Neural cell (in vitro differentiated cells): ENCODE results near the gene C10orf143. TPM values are rescaled to one million over a fixed set of nuclear protein-coding genes. Genes with fewer than 3 reads are reported as not detected.

ENCODE experiments used
- H2AFZ ChIP-seq: fragments of 200-600, 300-800 bp; sonication (generic), shearing (Covaris generic); 2 replicates; pipeline ENCODE4 v1.6.0; 2014; ENCODE audit warnings: low read depth, mild to moderate bottlenecking, antibody characterized with exemption, low read length, moderate library complexity
- H3F3A ChIP-seq: fragments of 200-600 bp; shearing (Covaris generic); 2 replicates; pipeline ENCODE4 v1.6.1; 2016; ENCODE audit warnings: mild to moderate bottlenecking, moderate library complexity, mixed read lengths, antibody characterized with exemption, low read length; ENCODE audit not compliant: insufficient read depth, poor library complexity, severe bottlenecking
- H3K27ac ChIP-seq: fragments of 200-600, 300-800 bp; sonication (generic), shearing (Covaris generic); 2 replicates; pipeline ENCODE4 v1.5.1; 2014; ENCODE audit warnings: mild to moderate bottlenecking, low read length, moderate library complexity
- H3K27me3 ChIP-seq: fragments of 300-800, 200-600 bp; sonication (generic), shearing (Covaris generic); 2 replicates; pipeline ENCODE4 v1.6.0; 2014; ENCODE audit warnings: mild to moderate bottlenecking, low read depth, low read length, moderate library complexity; ENCODE audit not compliant: insufficient read depth
- H3K36me3 ChIP-seq: fragments of 300-800, 200-600 bp; sonication (generic), shearing (Covaris generic); 2 replicates; pipeline ENCODE4 v1.5.1; 2014; ENCODE audit warnings: mild to moderate bottlenecking, antibody characterized with exemption, low read length, moderate library complexity; ENCODE audit not compliant: insufficient read depth
- H3K4me2 ChIP-seq: fragments of 300-800, 200-600 bp; sonication (generic), shearing (Covaris generic); 2 replicates; pipeline ENCODE4 v1.6.0; 2014; ENCODE audit warnings: mild to moderate bottlenecking, low read length
- H3K4me3 ChIP-seq: fragments of 300-800, 200-600 bp; sonication (generic), shearing (Covaris generic); 2 replicates; pipeline ENCODE4 v1.5.1; 2014; ENCODE audit warnings: mild to moderate bottlenecking, low read length, moderate library complexity
- H3K79me2 ChIP-seq: fragments of 200-600 bp; shearing (Covaris generic); replicated peaks from 2 replicates; pipeline ENCODE4 v1.6.0; 2014; ENCODE audit warnings: mild to moderate bottlenecking, low read length, moderate library complexity; ENCODE audit not compliant: insufficient read depth
- H3K9ac ChIP-seq: fragments of 300-800, 200-600 bp; sonication (generic), shearing (Covaris generic); 2 replicates; pipeline ENCODE4 v1.6.1; 2016; ENCODE audit warnings: mild to moderate bottlenecking, low read length, mixed read lengths
- H3K9me2 ChIP-seq: fragments of 200-600 bp; shearing (Covaris generic); 2 replicates; pipeline ENCODE4 v1.6.1; 2016; ENCODE audit warnings: mild to moderate bottlenecking, low read length, mixed read lengths; ENCODE audit not compliant: insufficient read depth
- H3K9me3 ChIP-seq: fragments of 200-600, 300-800 bp; sonication (generic), shearing (Covaris generic); 2 replicates; pipeline ENCODE4 v1.6.1; 2016; ENCODE audit warnings: mild to moderate bottlenecking, mixed run types, low read length, moderate library complexity, mixed read lengths
- H4K20me1 ChIP-seq: fragments of 200-600 bp; shearing (Covaris generic); 2 replicates; pipeline ENCODE4 v1.6.1; 2016; ENCODE audit warnings: mild to moderate bottlenecking, mixed run types; ENCODE audit not compliant: insufficient read depth
- CTCF ChIP-seq: fragments of 450-650 bp; IDR thresholded peaks from 2 replicates; pipeline ENCODE4 v1.5.1; 2014; ENCODE audit warnings: antibody characterized with exemption, mild to moderate bottlenecking, moderate library complexity; ENCODE audit not compliant: poor library complexity, severe bottlenecking
- EP300 ChIP-seq: fragments of 450-650 bp; conservative IDR thresholded peaks from 2 replicates; pipeline ENCODE4 v1.6.1; 2014; ENCODE audit warnings: antibody characterized with exemption, mild to moderate bottlenecking, moderate library complexity; ENCODE audit not compliant: poor library complexity, severe bottlenecking
- EZH2 ChIP-seq: fragments of 200-600, 300-800 bp; shearing (Covaris generic), sonication (generic); IDR thresholded peaks from 2 replicates; pipeline ENCODE4 v1.6.1; 2014; ENCODE audit warnings: antibody characterized with exemption, low read length, borderline replicate concordance, mild to moderate bottlenecking; ENCODE audit not compliant: insufficient read depth, poor library complexity, severe bottlenecking
- MXI1 ChIP-seq: fragments of 450-650 bp; conservative IDR thresholded peaks from 2 replicates; pipeline ENCODE4 v1.6.1; 2014; ENCODE audit warnings: antibody characterized with exemption, mild to moderate bottlenecking; ENCODE audit not compliant: poor library complexity, severe bottlenecking
- POLR2AphosphoS5 ChIP-seq: IDR thresholded peaks from 2 replicates; pipeline ENCODE4 v1.6.1; 2012
- RAD21 ChIP-seq: fragments of 450-650 bp; conservative IDR thresholded peaks from 2 replicates; pipeline ENCODE4 v1.6.1; 2014; ENCODE audit warnings: antibody characterized with exemption, mild to moderate bottlenecking, moderate library complexity
- SMC3 ChIP-seq: fragments of 450-650 bp; conservative IDR thresholded peaks from 2 replicates; pipeline ENCODE4 v1.6.1; 2014; ENCODE audit warnings: antibody characterized with exemption, mild to moderate bottlenecking, moderate library complexity; ENCODE audit not compliant: poor library complexity
- TAF1 ChIP-seq: IDR thresholded peaks from 2 replicates; pipeline ENCODE4 v1.6.1; 2012; ENCODE audit warnings: low read depth
- polyA plus RNA-seq: library from polyadenylated mRNA; depleted of rRNA; stranded (reverse); fragments of >200 nt; gene quantifications from 2 replicates; pipeline ENCODE4 v1.2.3, GENCODE V29; 2014
- TF ChIP-seq, protein P1 (sequence below): IDR thresholded peaks from 2 replicates; pipeline ENCODE4 v1.6.1; 2012; ENCODE audit warnings: borderline replicate concordance

C10orf143 gene
- polyA plus RNA-seq, 1 donor from 2014 or later = 1.4 TPM

DNA sequence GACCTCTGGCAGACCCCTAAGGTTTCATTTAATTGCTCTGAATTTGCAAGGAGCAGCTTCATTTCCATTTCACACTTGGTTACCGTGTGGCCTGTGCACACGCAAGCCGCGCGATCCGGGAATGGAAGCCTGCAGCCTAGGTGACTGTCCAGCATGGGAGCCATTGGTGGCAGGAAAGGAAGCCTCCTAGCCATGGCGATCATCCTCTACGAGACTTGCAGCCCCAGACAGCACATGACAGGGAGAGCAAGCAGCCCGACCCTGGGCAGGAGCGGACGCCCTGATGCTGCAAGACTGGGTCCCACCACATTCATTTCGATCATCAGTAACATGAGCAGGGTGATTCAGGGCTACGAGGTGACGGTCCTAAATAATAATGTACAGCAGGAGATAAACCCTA lies 33.9 kb downstream of the C10orf143 start:
- H3K9me3 ChIP-seq = peaks cover 3% of the 10 kb centered on the region
- H2AFZ ChIP-seq = no peak overlapping the region
- no peaks in the 10 kb centered on the region for H3K36me3 ChIP-seq
- no peaks in the 10 kb centered on the region for H3K9me2 ChIP-seq
- no peaks in the 10 kb centered on the region for H3K79me2 ChIP-seq
- no peak overlapping the region for H3K27ac ChIP-seq
- H3K9ac ChIP-seq = no peak overlapping the region
- no peaks in the 10 kb centered on the region for H3K27me3 ChIP-seq
- no peaks in the 10 kb centered on the region for H4K20me1 ChIP-seq
- H3K4me2 ChIP-seq = no peak overlapping the region
- H3K4me3 ChIP-seq = no peak overlapping the region
- no peaks in the 10 kb centered on the region for H3F3A ChIP-seq
- no peak for TF ChIP-seq SMC3

DNA sequence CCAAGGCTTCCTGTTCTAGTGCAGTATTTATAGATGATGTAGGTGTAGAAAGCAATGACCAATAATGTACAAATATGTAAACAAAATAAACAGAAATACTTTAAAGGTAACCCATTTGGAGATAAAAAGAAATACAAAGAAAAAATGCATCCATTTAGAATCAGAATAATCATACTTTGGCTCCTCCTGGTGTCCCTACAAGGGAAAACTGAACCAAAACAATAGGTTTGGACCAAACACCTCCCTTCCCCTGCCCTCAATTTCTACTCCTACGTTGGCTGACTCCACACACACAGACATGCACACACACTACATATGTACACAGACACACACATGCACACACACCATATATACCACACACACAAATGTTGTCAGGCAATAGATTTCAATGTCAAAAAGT lies 36.0 kb downstream of the C10orf143 start:
- Histone ChIP-seq H4K20me1 (no peaks in the 10 kb centered on the region), H3K27me3 (no peaks in the 10 kb centered on the region), H2AFZ (no peak overlapping the region), H3K9ac (no peak overlapping the region), H3K9me2 (no peaks in the 10 kb centered on the region), H3K36me3 (no peaks in the 10 kb centered on the region), H3K4me3 (no peak overlapping the region), H3K4me2 (no peak overlapping the region), H3K9me3 (peaks cover 3% of the 10 kb centered on the region), H3F3A (no peaks in the 10 kb centered on the region), H3K27ac (no peak overlapping the region), H3K79me2 (no peaks in the 10 kb centered on the region)
- TF ChIP-seq MXI1 (no peak), TAF1 (no peak), SMC3 (no peak), POLR2AphosphoS5 (no peak), EP300 (no peak), RAD21 (no peak), EZH2 (no peak), CTCF (no peak)
- TF ChIP-seq, protein P1, sequence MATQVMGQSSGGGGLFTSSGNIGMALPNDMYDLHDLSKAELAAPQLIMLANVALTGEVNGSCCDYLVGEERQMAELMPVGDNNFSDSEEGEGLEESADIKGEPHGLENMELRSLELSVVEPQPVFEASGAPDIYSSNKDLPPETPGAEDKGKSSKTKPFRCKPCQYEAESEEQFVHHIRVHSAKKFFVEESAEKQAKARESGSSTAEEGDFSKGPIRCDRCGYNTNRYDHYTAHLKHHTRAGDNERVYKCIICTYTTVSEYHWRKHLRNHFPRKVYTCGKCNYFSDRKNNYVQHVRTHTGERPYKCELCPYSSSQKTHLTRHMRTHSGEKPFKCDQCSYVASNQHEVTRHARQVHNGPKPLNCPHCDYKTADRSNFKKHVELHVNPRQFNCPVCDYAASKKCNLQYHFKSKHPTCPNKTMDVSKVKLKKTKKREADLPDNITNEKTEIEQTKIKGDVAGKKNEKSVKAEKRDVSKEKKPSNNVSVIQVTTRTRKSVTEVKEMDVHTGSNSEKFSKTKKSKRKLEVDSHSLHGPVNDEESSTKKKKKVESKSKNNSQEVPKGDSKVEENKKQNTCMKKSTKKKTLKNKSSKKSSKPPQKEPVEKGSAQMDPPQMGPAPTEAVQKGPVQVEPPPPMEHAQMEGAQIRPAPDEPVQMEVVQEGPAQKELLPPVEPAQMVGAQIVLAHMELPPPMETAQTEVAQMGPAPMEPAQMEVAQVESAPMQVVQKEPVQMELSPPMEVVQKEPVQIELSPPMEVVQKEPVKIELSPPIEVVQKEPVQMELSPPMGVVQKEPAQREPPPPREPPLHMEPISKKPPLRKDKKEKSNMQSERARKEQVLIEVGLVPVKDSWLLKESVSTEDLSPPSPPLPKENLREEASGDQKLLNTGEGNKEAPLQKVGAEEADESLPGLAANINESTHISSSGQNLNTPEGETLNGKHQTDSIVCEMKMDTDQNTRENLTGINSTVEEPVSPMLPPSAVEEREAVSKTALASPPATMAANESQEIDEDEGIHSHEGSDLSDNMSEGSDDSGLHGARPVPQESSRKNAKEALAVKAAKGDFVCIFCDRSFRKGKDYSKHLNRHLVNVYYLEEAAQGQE = no peak

DNA sequence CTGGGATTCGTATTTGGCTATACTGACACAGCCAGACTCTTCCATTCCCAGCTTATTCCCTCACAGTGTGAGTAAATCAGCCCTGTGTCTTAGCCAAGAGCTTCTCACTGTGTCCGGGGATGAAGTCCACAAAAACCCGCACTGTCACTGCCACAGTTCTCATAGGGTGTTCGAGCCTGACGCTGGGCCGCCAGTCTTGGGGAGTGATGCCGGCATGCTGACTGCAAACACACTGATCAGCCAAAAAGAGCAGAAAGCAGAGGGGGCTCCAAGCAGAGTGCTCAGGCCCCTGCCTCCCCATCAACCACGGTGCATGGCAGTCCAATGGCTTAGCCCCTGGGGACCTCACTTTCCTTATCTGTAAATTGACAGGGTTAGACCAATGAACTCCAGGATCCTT lies 36.7 kb downstream of the C10orf143 start:
- Histone ChIP-seq H2AFZ (no peak overlapping the region), H3K9me3 (peaks cover 3% of the 10 kb centered on the region), H3K36me3 (no peaks in the 10 kb centered on the region), H3K4me3 (no peak overlapping the region), H3F3A (no peaks in the 10 kb centered on the region), H4K20me1 (no peaks in the 10 kb centered on the region), H3K9me2 (no peaks in the 10 kb centered on the region), H3K79me2 (no peaks in the 10 kb centered on the region), H3K27me3 (no peaks in the 10 kb centered on the region), H3K9ac (no peak overlapping the region), H3K4me2 (no peak overlapping the region), H3K27ac (no peak overlapping the region)
- TF ChIP-seq TAF1 = no peak
- TF ChIP-seq POLR2AphosphoS5 = no peak
- no peak for TF ChIP-seq EP300
- TF ChIP-seq CTCF = no peak
- no peak for TF ChIP-seq RAD21
- no peak for TF ChIP-seq MXI1
- TF ChIP-seq SMC3 = no peak
- TF ChIP-seq, protein P1 = no peak
- no peak for TF ChIP-seq EZH2
